OCI-LY3 (cell line): ENCODE data around the gene TOPORS.

Experiments
- EZH2phosphoT487 ChIP-seq: fragments of 200-600 bp; shearing (Covaris generic); IDR thresholded peaks from 2 replicates; pipeline ENCODE4 v1.6.1; 2018; ENCODE audit warnings: antibody characterized with exemption, mixed run types, low read depth
- TF ChIP-seq, protein P1 (sequence below): fragments of 200-600, 300-600 bp; sonication (generic); IDR thresholded peaks from 2 replicates; pipeline ENCODE4 v1.5.1; 2014; ENCODE audit warnings: antibody characterized with exemption, low read length, low read depth

DNA sequence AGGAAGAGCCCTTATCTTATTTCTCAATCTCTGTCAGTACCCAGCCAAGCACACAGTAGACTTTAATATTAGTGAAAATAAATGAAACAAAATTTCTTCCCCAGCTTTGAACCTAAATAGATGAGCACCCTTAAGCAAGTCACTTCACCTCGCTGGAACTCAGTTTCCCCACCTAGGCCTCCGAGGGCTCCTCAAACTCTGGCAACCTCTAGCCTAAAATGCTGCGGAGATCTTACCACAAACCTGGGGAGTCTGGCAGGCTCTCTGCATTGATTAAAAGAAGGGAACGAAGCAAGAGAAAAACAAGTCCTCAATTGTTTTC lies 26.7 kb downstream of the TOPORS start:
- TF ChIP-seq, protein P1, sequence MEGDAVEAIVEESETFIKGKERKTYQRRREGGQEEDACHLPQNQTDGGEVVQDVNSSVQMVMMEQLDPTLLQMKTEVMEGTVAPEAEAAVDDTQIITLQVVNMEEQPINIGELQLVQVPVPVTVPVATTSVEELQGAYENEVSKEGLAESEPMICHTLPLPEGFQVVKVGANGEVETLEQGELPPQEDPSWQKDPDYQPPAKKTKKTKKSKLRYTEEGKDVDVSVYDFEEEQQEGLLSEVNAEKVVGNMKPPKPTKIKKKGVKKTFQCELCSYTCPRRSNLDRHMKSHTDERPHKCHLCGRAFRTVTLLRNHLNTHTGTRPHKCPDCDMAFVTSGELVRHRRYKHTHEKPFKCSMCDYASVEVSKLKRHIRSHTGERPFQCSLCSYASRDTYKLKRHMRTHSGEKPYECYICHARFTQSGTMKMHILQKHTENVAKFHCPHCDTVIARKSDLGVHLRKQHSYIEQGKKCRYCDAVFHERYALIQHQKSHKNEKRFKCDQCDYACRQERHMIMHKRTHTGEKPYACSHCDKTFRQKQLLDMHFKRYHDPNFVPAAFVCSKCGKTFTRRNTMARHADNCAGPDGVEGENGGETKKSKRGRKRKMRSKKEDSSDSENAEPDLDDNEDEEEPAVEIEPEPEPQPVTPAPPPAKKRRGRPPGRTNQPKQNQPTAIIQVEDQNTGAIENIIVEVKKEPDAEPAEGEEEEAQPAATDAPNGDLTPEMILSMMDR = no peak
- no peak for TF ChIP-seq EZH2phosphoT487
